Body of pancreas (tissue), 4 donors: ENCODE data around the gene PRR36. TPM values are rescaled to one million over a fixed set of nuclear protein-coding genes. Genes with fewer than 3 reads are reported as not detected.

Source experiments
- ATAC-seq: fragments of 150-250 bp; one replicate; pipeline ENCODE4 v1.9.1; 2016
- DNase-seq, 4 donors: peaks; one replicate each; pipeline ENCODE4 v3.0.0-alpha.2; 2019
- H3K27ac ChIP-seq, 4 donors: fragments of 200-600 bp; sonication (generic); 1 replicate in 3 of 4; 2 replicates in 1 of 4; pipeline versions ENCODE4 v1.5.1 to v1.6.1; 2016 to 2019; ENCODE audit warnings: mild to moderate bottlenecking in 1 of 4, mixed read lengths in 1 of 4, moderate library complexity in 1 of 4
- H3K27me3 ChIP-seq, 2 donors: fragments of 200-600 bp; sonication (generic); one replicate each; pipeline ENCODE4 v1.6.0; 2016; ENCODE audit warnings: mild to moderate bottlenecking in 1 of 2
- H3K36me3 ChIP-seq, 2 donors: fragments of 200-600 bp; sonication (generic); replicated peaks in 1 of 2; 2 replicates each; pipeline ENCODE4 v1.5.1; 2016; ENCODE audit warnings: low read depth in 2 of 2; ENCODE audit not compliant: insufficient read depth in 1 of 2
- H3K4me1 ChIP-seq: fragments of 200-600 bp; sonication (generic); one replicate; pipeline ENCODE4 v1.6.0; 2016
- H3K4me3 ChIP-seq, 2 donors: fragments of 200-600 bp; sonication (generic); 1 replicate in 1 of 2; 2 replicates in 1 of 2; pipeline ENCODE4 v1.5.1; 2016 to 2019
- H3K9me3 ChIP-seq, 3 donors: fragments of 200-600 bp; sonication (generic); 1 replicate in 2 of 3; 2 replicates in 1 of 3; pipeline ENCODE4 v1.5.1; 2016
- CTCF ChIP-seq, 7 experiments: fragments of 450-650 bp in 4 of 7; fragments of 200-600 bp in 3 of 7; sonication (generic) in 3 of 7; IDR thresholded peaks; one replicate each; pipeline ENCODE4 v1.5.1; 2016 to 2019; ENCODE audit warnings: antibody characterized with exemption in 7 of 7
- POLR2A ChIP-seq, 3 donors: fragments of 450-650 bp; IDR thresholded peaks; one replicate each; pipeline ENCODE4 v1.6.1; 2016; ENCODE audit warnings: antibody characterized with exemption in 3 of 3, mild to moderate bottlenecking in 2 of 3
- WGBS, 2 donors: methylation state at CpG; one replicate each; pipeline ENCODE4 v1.1.5; 2017; 5-methylcytosine and 5-hydroxymethylcytosine counted together
- intact Hi-C: fragments of 100-400 bp; cut with DNase I; formaldehyde crosslinking; loops from one replicate; pipeline ENCODE4 v1.15.1; 2023
- total RNA-seq, 2 donors: library from RNA; depleted of rRNA; stranded (reverse); fragments of >200 nt; gene quantifications; one replicate each; pipeline ENCODE4 v1.1.0, GENCODE V29; 2016

PRR36 gene
- total RNA-seq, 2 donors from 2014 or later = 1.0 to 12.9 TPM

- DNase-seq (no peak), ATAC-seq (no peak)
- Histone ChIP-seq H3K9me3 (no peaks in the 10 kb centered on the region), H3K27me3 (no peaks in the 10 kb centered on the region), H3K27ac (no peak overlapping the region), H3K4me3 (no peak overlapping the region), H3K36me3 (no peaks in the 10 kb centered on the region), H3K4me1 (peaks cover 3% of the 10 kb centered on the region)
- intact Hi-C loops = no loop called here
- no peak for TF ChIP-seq POLR2A (IDR thresholded peaks at IDR 0.05)
- no peak for TF ChIP-seq CTCF (IDR thresholded peaks at IDR 0.05)
- 56 to 89% methylated on average over 1 to 23 of the region's 23 CpGs for WGBS, 2 donors
Observed at GRCh38 chr19:7847664-7848063, 26.5 kb downstream of the PRR36 start.

- WGBS, 2 donors = 85 to 86% methylated on average over 7 to 19 of the region's 19 CpGs
- no peaks in the 10 kb centered on the region for H3K9me3 ChIP-seq
- H3K27me3 ChIP-seq = no peaks in the 10 kb centered on the region
- H3K27ac ChIP-seq = no peak overlapping the region
- TF ChIP-seq CTCF (IDR thresholded peaks at IDR 0.05) = no peak
- H3K4me3 ChIP-seq = no peak overlapping the region
- intact Hi-C loops = no loop called here
- H3K36me3 ChIP-seq = no peaks in the 10 kb centered on the region
- DNase-seq (no peak), ATAC-seq (no peak)
- H3K4me1 ChIP-seq = peaks cover 3% of the 10 kb centered on the region
Observed at GRCh38 chr19:7846155-7846646, 28.0 kb downstream of the PRR36 start.

GRCh38 chr19:7845390-7846154 is 28.6 kb downstream of the PRR36 start:
- no peak overlapping the region for H3K4me3 ChIP-seq
- ATAC-seq (no peak), DNase-seq (no peak)
- H3K27me3 ChIP-seq = no peaks in the 10 kb centered on the region
- TF ChIP-seq POLR2A (IDR thresholded peaks at IDR 0.05) (no peak), CTCF (IDR thresholded peaks at IDR 0.05) (no peak)
- H3K4me1 ChIP-seq = peaks cover 3% of the 10 kb centered on the region
- H3K27ac ChIP-seq = no peak overlapping the region
- H3K36me3 ChIP-seq = no peaks in the 10 kb centered on the region
- WGBS, 2 donors = 81 to 88% methylated on average over 8 to 20 of the region's 20 CpGs
- intact Hi-C loops = no loop called here
- H3K9me3 ChIP-seq = no peaks in the 10 kb centered on the region

- ATAC-seq (no peak), DNase-seq (no peak)
- intact Hi-C loops = no loop called here
- no peaks in the 10 kb centered on the region for H3K27me3 ChIP-seq
- H3K4me3 ChIP-seq = no peak overlapping the region
- H3K36me3 ChIP-seq = no peaks in the 10 kb centered on the region
- 88 to 100% methylated on average over 2 to 10 of the region's 10 CpGs for WGBS, 2 donors
- H3K27ac ChIP-seq = no peak overlapping the region
- TF ChIP-seq CTCF (IDR thresholded peaks at IDR 0.05) (no peak), POLR2A (IDR thresholded peaks at IDR 0.05) (no peak)
- no peaks in the 10 kb centered on the region for H3K9me3 ChIP-seq
- H3K4me1 ChIP-seq = peaks cover 3% of the 10 kb centered on the region
Observed at GRCh38 chr19:7844951-7845350, 29.2 kb downstream of the PRR36 start.

- no peak for DNase-seq
- Histone ChIP-seq H3K4me3 (no peak overlapping the region), H3K36me3 (no peaks in the 10 kb centered on the region), H3K27me3 (no peaks in the 10 kb centered on the region), H3K9me3 (no peaks in the 10 kb centered on the region), H3K4me1 (peaks cover 3% of the 10 kb centered on the region), H3K27ac (no peak overlapping the region)
- TF ChIP-seq POLR2A (IDR thresholded peaks at IDR 0.05) = no peak
- TF ChIP-seq CTCF (IDR thresholded peaks at IDR 0.05) = no peak
- intact Hi-C loops = no loop called here
- WGBS, 2 donors = 67 to 73% methylated on average over 5 of the region's 5 CpGs
- no peak for ATAC-seq
Observed at GRCh38 chr19:7844405-7844804, 29.8 kb downstream of the PRR36 start.
